Hippocampal formation (tissue), 2 donors: ENCODE measurements around the gene SERPINE2.
A peak's percentile ranks its signal among the peaks of the same experiment; 100 is the strongest.

ENCODE experiments used
- DNase-seq, 2 donors: peaks; one replicate each; lab custom pipeline; 2025; lab: John Stamatoyannopoulos, UW

The SERPINE2 gene

GRCh38 chr2:223972656-223973102, 66.4 kb downstream of the SERPINE2 start:
- DNase-seq: no peak

- DNase-seq: no peak
Measured at GRCh38 chr2:223971731-223972130, 67.4 kb downstream of the SERPINE2 start.

- peak; percentile 55 to 62 for DNase-seq
Measured at GRCh38 chr2:223970343-223971128, 68.5 kb downstream of the SERPINE2 start.

GRCh38 chr2:223969856-223970255, 69.2 kb downstream of the SERPINE2 start:
- DNase-seq: no peak

- DNase-seq: no peak
Measured at GRCh38 chr2:223969315-223969714, 69.8 kb downstream of the SERPINE2 start.

- DNase-seq: no peak
Measured at GRCh38 chr2:223967981-223968380, 71.1 kb downstream of the SERPINE2 start.

DNA sequence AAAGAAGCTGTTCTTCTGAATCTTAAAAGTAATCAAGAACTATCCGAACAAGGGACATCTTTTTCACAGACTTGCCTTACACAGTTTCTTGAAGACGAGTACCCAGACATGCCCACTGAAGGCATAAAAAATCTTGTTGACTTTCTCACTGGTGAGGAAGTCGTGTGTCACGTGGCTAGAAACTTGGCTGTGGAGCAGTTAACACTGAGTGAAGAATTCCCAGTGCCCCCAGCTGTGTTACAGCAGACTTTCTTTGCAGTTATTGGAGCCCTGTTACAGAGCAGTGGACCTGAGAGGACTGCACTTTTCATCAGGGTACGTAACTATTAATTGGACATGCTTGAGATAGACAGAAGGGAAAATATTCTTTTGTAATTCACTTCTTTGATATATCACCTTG, 79.4 kb downstream of the SERPINE2 start:
- DNase-seq: peak; percentile 13 to 22

- peak; percentile 96 to 97 for DNase-seq
Measured at GRCh38 chr2:223957092-223957851, 81.8 kb downstream of the SERPINE2 start, which contains the start of gene MRPL44. Gene MRPL44, plus strand, starts transcription at chr2:223957463. Its CDS starts 10 bp downstream, at chr2:223957473.

GRCh38 chr2:223956300-223956699, 82.8 kb downstream of the SERPINE2 start:
- DNase-seq: no peak

DNA sequence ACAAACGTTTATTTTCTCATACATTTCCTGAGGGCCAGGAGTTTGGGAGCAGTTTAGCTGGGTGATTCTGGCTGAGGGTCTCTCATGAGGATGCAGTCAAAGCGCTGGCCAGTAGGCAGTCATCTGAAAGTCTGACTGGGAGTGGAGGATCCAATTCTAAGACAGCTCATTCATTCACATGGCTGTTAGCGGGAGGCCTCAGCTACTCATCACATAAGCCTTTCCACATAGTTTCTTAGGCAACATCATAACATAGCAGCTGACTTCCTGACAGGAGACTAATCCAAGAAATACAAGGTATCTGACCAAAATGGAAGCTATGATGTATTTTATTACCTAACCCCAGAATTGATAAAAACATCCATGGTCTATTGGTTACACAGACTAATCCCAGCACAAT, 84.7 kb downstream of the SERPINE2 start:
- no peak for DNase-seq

DNA sequence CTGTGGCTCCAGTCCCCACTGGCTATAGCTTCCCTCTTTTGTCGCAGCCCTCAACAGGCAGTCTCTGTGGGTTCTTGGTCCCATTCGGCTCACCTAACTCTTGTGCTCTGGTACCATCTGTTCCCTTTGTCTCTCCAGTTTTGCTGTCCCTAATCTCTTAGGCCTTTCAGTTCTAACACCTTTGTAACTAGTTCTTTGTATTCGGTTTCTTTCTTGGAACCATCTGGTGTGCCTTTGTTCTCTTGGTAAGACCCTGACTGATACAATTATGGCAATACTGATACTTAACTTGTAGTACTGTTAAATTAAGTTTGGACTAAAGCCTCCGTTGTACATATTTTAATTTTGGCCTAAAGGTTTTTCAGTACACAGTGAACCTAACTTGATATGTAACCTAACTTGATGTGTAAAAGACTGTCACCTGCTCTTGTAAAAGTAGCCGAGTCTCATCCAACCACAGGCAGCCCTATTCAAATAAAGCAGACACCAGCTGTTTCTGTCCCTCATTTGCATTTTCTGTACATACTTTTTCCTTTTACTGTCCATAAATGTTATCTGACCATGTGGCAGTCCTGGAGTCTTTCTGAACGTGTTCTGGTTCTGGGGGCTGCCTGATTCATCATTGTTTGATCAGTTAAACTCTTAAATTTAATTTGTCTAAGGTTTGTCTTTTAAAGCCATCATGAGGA, 86.7 kb downstream of the SERPINE2 start:
- DNase-seq: no peak

DNA sequence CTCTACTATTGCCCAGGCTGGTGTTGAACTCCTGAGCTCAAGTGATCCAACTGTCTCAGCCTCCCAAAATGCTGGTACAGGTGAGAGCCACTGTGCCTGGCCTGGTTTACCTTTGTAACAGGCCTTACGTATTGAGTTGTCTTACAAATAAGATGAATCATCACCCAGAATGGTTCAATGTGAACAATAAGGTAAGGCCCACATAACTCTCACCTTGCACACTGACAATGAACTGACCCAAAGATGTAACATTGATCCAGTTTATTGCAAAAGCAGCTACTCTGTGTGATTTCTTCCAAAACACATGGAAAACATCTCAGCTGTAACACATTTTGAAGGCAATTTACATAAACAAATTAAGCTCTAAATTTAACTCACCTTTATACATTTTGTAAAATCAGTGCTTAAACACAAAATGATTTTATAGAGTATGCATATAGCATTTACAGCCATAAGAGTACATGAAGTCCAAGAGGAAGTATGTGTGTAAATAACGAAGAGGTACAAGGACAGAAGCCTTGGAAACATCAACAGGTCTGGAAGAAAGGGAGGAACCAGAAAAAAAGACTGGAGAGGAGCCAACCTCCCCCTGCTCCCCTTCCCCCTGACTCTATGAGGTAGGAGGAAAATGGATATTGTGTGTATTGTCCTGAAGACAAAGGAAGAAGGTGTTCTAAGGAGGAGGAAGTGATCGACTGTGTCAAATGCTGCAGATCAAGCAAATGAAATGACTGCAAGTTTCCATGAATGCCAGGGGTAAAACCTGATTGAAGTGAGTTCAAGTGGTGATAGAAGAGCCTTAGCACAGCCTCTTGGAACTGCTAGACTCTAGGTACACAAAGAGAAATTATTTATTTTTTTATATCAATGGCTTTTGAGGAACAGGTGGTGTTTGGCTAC, 88.4 kb downstream of the SERPINE2 start:
- DNase-seq: no peak

DNA sequence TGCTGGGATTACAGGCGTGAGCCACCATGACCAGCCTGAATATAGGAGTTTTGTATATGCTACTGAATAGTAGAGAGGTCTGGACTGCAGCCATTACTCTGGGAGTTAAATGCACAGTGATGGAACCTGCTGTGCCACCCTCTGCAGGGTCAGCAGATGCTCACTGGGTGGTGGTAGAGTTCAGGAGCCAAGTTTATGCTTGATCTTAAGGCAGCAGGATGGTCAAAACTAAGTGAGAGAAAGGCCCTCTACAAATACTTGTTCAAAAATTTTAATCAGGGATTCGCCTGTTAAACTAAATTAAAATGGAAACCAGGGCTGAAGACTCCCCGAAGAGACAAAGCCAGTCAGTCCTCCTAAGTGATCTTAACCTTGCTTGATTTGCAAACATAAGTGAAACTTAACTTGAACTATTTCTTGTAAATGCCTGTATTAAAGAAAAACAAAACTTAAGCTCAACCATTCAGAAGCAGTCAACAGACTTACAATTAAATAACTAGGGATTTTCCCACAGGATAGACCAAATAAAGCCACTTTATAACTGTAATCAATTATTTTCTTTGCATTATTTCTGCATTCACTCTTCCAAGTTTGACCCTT, 89.7 kb downstream of the SERPINE2 start:
- no peak for DNase-seq

GRCh38 chr2:223947711-223948205, 91.3 kb downstream of the SERPINE2 start:
- no peak for DNase-seq

- DNase-seq: no peak
Measured at GRCh38 chr2:223945755-223946154, 93.3 kb downstream of the SERPINE2 start.

- DNase-seq: peak; percentile 82 to 94
Measured at GRCh38 chr2:223944703-223945531, 94.2 kb downstream of the SERPINE2 start, which contains the start of gene WDFY1. Gene WDFY1, minus strand, starts transcription at chr2:223945335. Its CDS starts 51 bp downstream, at chr2:223945284.

DNA sequence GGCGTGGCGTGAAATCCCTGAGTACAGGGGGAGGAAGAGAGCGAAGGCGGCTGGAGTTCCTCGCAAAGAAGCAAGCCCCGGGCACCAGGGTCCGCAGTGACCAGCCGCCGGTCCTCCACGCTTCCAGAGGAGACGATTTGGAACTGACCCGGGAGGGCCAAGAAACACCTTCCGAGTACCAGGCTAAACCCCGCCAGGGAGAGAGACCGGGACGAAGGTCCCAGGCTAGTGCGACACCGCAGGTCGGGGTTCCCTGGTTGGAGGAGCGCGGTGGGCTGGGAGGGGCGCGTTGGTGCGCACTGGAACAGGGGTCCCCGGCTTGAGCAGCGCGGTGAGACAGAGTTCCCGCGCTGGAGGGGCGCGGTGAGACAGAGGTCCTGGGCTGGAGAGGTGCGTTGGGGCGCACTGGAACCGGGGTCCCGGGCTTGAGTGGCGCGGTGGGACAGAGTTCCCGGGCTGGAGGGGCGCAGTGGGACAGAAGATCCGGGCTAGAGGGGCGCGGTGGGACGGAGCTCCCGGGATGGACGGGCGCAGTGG, 94.9 kb downstream of the SERPINE2 start:
- peak; percentile 36 to 55 for DNase-seq

DNA sequence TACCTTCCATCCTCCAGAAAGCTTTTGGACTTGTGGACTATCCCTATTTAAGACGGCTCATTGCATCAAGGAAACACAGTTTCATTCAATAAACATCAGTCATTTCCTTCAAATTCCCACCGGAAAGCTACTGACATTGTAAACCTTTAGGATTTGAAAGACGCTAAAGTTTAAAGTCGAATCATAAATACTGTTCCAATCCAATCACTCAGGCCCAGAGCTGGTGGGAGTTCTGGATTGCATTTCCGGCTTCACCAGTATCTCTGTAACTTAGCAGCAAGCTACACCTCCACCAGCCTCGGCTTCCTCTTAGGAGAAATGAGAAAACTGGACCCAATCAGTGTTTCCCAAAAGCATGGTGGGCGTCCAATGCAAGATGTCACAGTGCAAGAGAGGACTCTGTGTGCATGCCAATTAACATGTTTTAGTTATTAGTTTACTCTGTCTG, 95.5 kb downstream of the SERPINE2 start:
- peak in 1 of 2 donors; percentile 55 for DNase-seq

DNA sequence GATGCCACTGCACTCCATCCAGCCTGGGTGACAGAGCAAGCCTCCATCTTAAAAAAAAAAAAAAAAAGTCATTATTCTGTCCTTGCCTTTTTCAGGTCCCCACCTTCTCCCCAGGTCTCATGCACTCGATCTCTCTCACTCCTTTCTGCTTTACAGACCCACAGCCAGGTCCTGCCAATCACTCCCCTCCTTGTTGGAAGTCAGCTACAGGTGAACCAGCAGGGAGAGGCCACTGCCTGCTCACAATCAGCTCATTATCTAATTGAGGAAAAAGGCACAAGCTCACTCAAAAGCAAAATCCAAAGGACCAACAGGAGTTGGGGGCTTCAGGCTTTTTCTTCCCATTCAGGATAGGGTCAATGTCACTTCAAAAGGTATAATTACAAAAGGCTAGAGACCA, 96.0 kb downstream of the SERPINE2 start:
- DNase-seq: no peak
